Measurements from ENCODE around the gene INSIG1.

The INSIG1 gene

DNA sequence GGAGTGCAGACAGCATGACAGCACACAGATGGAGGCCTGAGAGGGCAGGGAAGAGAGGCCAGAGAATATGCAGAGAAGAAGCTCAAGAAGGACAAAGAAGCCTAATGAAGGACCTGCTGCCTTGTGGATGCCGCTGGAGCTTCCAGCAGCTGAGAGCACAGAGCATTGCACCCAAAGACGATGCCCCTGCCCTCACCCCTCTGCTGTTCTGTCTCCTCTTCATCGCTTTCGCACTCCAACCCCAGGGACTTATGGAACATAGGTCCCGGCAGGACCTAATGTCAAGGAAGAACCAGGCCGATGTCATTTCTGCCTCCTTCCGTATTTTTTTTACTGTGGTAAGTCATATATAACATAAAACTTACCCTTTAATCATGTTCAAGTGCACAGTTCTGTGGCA is 12.3 kb upstream of the INSIG1 start:
- DNase-seq (ENCODE audit: low spot score) = no peak

GRCh38 chr7:155285833-155286232 is 11.8 kb upstream of the INSIG1 start:
- DNase-seq (ENCODE audit: low spot score) = no peak

- DNase-seq (ENCODE audit: low spot score) = no peak
These were observed 11.0 kb upstream of the INSIG1 start for GRCh38 chr7:155286686-155287085.

DNA sequence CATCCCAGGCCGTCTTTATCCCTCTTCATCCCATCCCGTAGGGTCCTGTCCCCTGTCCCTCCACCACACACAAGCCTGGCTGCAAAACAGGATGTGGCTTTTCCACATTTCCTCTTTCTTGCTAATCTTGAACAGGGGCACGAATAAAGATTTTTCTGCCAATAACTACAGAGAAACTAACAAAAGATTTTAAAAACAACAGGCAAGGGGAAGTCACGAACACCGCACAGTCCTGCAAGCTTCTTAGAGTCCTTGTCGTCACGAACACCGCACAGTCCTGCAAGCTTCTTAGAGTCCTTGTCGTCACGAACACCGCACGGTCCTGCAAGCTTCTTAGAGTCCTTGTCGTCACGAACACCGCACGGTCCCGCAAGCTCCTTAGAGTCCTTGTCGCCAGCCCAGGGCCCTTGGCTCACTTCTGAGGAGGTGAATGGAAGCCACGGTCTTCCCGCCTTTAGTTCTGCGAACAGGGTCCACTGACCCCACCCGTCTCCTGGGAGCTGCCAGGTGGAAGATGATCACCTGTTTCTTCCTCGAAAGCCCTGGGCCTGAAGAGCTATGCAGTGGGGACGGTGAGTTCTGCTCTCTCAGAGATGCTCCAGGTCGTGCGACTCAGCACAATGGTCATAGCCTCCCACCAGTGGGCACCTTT is 10.3 kb upstream of the INSIG1 start:
- DNase-seq (ENCODE audit: low spot score) = no peak

DNA sequence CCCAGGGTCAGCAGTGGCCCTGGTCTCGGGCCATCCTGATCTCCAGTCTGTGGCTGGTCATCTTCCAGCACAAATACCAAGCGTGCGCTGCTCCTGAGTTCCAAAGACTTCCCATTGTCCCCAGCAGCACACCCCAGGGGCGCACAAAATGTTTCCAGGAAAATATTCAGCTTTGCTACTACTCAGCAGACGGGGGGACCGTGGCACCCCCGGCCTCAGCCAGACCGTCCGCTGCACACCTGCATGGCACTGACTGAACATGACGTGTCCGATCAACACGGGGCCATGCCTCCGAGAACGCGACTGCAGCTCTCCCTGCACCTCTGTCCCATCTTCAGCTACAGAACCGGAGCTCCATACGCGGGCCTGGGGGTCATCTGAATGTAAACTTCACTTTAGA is 9.6 kb upstream of the INSIG1 start:
- DNase-seq (ENCODE audit: low spot score) = no peak

GRCh38 chr7:155289107-155289506 is 8.6 kb upstream of the INSIG1 start:
- no peak for DNase-seq (ENCODE audit: low spot score)

DNA sequence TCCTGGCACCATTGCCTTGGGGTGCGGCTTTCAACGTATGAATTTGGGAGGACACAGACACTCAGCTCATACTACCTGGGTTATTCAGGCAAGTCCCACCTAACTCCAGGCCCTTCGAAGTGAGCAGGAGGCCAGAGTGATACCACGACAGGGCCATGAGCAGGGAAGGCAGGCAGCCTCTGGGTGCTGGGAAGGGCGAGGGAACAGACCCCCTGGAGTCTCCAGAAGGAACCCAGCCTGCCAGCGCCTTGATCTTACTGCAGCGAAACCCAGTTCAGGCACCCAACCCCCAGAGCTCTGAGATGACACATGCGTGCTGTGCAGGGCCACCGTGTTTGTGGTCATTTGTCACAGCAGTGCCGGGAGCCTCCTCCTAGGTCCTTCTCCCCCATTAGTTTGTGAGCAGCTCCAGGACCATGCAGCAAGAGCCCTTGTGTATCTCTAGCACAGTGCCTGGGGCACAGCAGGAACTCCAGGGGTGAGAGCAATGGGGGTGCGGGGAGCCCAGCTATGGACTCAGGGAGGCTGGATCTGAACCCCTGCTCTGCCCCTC is 7.7 kb upstream of the INSIG1 start:
- DNase-seq (ENCODE audit: low spot score) = no peak

DNA sequence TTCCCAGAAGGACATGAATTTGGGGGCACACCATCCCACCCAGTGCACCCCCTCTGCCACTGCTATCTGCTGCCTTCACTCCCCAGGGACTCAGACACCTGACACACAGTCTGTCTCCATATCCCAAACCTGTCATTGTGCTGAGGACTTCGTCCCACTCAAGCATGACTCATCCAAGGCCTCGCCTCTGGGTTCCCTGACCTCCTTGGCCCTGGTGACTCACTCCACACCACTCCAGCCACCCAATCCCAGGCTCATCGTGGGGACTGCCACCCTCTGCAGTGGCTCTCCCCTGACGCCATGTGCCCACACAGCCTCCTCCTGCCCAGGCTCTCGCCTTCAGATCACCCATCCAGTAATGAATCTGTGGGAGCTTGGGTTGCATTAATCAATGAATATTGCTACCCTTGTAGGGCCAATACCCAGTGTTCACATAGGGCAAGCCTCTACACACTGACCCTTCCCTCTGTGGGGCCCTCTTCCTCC is 6.6 kb upstream of the INSIG1 start:
- no peak for DNase-seq (ENCODE audit: low spot score)

- DNase-seq (ENCODE audit: low spot score) = no peak
These were observed 5.9 kb upstream of the INSIG1 start for GRCh38 chr7:155291729-155292128.

DNA sequence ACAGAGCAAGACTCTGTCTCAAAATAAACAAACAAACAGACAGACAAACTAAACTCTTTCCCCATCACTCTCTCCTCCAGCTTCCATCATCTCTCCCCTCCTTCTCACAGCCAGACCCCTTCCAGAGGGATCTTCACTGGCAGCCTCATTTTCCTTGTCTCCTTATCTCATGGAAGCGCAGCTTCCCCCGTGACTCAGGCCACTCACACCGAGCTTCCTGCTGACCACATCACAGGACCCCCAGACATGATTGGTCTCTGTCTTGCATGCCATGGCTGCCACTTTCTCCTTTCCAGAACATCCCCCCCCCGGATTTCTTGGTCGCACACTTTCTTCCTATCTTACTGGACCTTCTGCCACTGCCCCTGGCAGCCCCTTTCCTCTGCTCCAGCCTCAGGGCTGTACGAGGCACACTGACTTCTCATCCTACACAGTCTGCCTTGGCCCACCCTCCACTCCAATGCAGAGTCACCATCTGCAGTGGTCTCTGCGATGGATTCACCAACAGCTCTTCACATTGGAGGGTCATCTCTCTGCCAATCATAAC is 4.9 kb upstream of the INSIG1 start:
- no peak for DNase-seq (ENCODE audit: low spot score)

DNA sequence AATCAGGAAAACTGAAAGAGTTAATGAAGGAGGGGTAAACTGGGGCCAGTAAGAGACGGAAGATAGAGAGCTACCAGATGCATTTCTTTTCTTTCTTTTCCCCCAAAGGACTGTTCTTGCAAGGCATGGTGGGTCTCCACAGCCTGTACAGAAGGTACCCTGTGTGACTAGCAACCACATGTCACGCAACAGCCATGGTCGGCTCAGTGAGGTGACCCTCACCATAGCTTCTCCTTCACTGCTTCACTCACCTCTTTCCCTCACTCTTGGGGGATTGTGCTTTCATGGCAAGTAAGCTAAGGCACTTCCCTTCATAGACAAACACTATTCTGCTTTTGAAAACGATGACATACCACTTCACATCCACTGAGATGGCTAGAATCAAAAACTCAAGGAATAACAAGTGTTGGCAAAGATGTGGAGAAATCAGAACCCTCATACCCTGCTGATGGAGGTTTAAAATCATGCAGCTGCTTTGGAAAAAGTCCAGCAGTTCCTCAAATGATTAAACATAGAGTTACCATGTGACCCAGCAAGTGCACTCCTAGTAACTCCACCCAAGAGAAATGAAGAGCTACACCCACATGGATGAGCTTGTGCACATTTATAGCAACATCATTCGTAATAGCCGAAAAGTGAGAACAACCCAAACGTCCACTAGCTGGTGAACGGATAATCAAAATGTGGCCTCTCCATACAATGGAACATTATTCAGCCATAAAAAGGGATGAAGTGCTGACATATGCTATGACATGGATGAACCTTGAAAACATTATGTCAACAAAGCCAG is 3.8 kb upstream of the INSIG1 start:
- DNase-seq (ENCODE audit: low spot score) = no peak

DNA sequence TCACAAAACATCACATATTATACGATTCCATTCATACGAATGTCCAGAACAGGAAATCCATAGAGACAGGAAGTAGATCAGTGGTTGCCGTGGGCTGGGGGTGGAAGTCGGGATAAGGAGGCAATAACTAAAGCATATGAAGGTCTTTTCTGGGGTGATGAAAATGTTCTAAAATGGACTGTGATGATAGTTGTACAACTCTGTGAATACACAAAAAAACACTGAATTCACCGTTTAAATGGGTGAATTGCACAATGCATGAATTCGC is 3.2 kb upstream of the INSIG1 start:
- DNase-seq (ENCODE audit: low spot score) = no peak

GRCh38 chr7:155295511-155295910 is 2.2 kb upstream of the INSIG1 start:
- DNase-seq (ENCODE audit: low spot score) = no peak

DNA sequence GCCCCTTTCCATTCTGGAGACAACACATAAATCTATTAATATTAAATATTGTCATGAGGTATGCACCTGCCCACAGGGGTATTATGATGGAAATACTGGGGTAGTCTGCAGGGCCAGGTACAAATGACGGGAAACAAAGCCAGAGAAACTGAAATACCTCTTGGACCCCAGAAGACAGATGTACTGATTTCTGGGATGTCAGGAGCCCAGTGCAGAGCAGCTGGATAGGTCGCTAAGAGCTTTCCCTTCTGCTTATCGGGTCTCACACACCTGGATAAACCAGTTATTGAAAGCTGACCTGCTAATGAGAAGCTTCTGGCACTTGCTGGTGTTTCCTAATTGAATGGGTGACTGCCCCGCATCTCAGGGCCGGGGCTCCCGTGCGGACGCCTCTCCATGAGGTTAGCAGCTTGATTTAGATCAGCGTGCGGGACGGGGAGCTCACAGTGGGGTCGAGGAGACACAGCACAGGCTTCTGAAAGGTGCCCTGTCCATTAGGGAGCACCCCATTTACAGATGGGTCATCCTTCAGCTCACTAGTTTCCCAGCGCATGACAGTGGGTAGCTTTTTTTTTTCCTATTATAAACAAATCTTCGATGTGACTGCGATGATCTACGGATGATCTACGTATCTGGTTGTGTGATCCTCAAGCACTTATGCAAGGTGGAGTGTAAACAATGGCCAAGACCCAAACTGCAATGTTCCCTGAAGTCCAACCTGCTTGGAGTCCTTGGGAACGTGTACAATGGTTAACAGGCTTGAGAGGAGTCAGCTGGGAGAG is 1.5 kb upstream of the INSIG1 start:
- DNase-seq (ENCODE audit: low spot score) = peak; percentile 25

GRCh38 chr7:155296788-155297516 is 726 bp upstream of the INSIG1 start:
- DNase-seq (ENCODE audit: low spot score) = peak; percentile 32

DNA sequence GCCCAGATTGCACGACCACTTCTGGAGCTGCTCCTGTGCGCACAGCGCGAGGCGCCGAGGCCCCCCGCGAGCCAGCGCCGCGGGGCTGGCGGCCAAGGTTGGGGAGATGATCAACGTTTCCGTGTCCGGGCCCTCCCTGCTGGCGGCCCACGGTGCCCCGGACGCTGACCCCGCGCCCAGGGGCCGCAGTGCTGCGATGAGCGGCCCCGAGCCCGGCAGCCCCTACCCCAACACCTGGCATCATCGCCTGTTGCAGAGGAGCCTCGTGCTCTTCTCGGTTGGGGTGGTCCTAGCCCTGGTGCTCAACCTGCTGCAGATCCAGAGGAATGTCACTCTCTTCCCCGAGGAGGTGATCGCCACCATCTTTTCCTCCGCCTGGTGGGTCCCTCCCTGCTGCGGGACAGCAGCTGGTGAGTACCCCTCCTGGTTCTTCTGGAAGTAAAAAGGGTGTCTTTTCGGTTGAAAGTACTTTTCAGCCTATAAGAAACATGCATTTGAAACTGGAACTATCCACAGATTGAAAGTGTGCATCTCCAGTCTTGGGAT is 683 bp downstream of the INSIG1 start:
- no peak for DNase-seq (ENCODE audit: low spot score)

- peak; percentile 98 for DNase-seq (ENCODE audit: low spot score)
These were observed 1.3 kb downstream of the INSIG1 start for GRCh38 chr7:155298834-155299534.

- DNase-seq (ENCODE audit: low spot score) = peak; percentile 39
These were observed 2.0 kb downstream of the INSIG1 start for GRCh38 chr7:155299535-155300202.

GRCh38 chr7:155300641-155301452 is 3.2 kb downstream of the INSIG1 start:
- DNase-seq (ENCODE audit: low spot score) = peak; percentile 76

Measured in cerebellar cortex (tissue), 1 donor.